HEK293 (cell line): Measurements from ENCODE around the gene MRTFA.

Source experiments
- CTCF ChIA-PET: fragments of 350-600 bp; formaldehyde crosslinking; extraction: SDS; loops from one replicate; lab custom pipeline; 2021; ENCODE audit warnings: antibody characterized with exemption; lab: Yijun Ruan, JAX
- POLR2A ChIA-PET: fragments of 300-600 bp; formaldehyde crosslinking; extraction: SDS; loops from one replicate; lab custom pipeline; 2020; ENCODE audit warnings: antibody characterized with exemption, inconsistent platforms; lab: Yijun Ruan, JAX
- H3K27ac ChIP-seq: fragments of 200-500 bp; sonication (Bioruptor generic); 2 replicates; pipeline ENCODE4 v1.5.1; 2014; ENCODE audit warnings: low read depth, low read length, control low read depth, inconsistent platforms; ENCODE audit errors: extremely low read depth
- H3K36me3 ChIP-seq, 2 experiments: fragments of 200-500 bp in 1 of 2; sonication (Bioruptor generic) in 1 of 2; 1 replicate in 1 of 2; 2 replicates in 1 of 2; pipeline ENCODE4 v1.5.1; 2014 to 2017; ENCODE audit warnings: inconsistent platforms in 2 of 2, low read length in 2 of 2; ENCODE audit not compliant: control insufficient read depth in 2 of 2, insufficient read depth in 1 of 2
- H3K4me1 ChIP-seq: fragments of 200-500 bp; sonication (Bioruptor generic); 2 replicates; pipeline ENCODE4 v1.5.1; 2014; ENCODE audit warnings: mild to moderate bottlenecking, low read length, inconsistent platforms; ENCODE audit not compliant: control insufficient read depth, insufficient read depth
- H3K4me3 ChIP-seq: 2 replicates; pipeline ENCODE4 v1.5.1; 2011; ENCODE audit warnings: low read depth, mild to moderate bottlenecking, control low read depth, low read length, moderate library complexity
- H3K9me3 ChIP-seq: fragments of 200-500 bp; sonication (Bioruptor generic); 2 replicates; pipeline ENCODE4 v1.5.1; 2014; ENCODE audit warnings: low read depth, low read length, inconsistent platforms; ENCODE audit not compliant: control insufficient read depth, insufficient read depth
- KLF1 ChIP-seq: fragments of 450-650 bp; formaldehyde crosslinking; IDR thresholded peaks from 2 replicates; pipeline ENCODE4 v1.5.1; 2016; ENCODE audit warnings: missing biosample characterization, missing genetic modification characterization
- PRDM1 ChIP-seq: fragments of 450-650 bp; formaldehyde crosslinking; IDR thresholded peaks from 2 replicates; pipeline ENCODE4; 2016; ENCODE audit warnings: missing biosample characterization, missing genetic modification characterization
- ZNF121 ChIP-seq: fragments of 450-650 bp; formaldehyde crosslinking; IDR thresholded peaks from 2 replicates; pipeline ENCODE4 v1.5.1; 2016; ENCODE audit warnings: missing biosample characterization, missing genetic modification characterization
- ZNF292 ChIP-seq: fragments of 450-650 bp; formaldehyde crosslinking; IDR thresholded peaks from 2 replicates; pipeline ENCODE4 v1.5.1; 2016; ENCODE audit warnings: low read depth, missing biosample characterization, missing genetic modification characterization, borderline replicate concordance
- ZNF580 ChIP-seq: fragments of 450-650 bp; formaldehyde crosslinking; IDR thresholded peaks from 2 replicates; pipeline ENCODE4 v1.5.1; 2016; ENCODE audit warnings: missing biosample characterization, missing genetic modification characterization
- ZNF654 ChIP-seq: fragments of 450-650 bp; formaldehyde crosslinking; IDR thresholded peaks from 2 replicates; pipeline ENCODE4 v1.5.1; 2016; ENCODE audit warnings: low read depth, missing biosample characterization, missing genetic modification characterization
- ZSCAN5A ChIP-seq: fragments of 450-650 bp; formaldehyde crosslinking; IDR thresholded peaks from 2 replicates; pipeline ENCODE4 v1.5.1; 2016; ENCODE audit warnings: missing biosample characterization, missing genetic modification characterization

MRTFA gene

DNA sequence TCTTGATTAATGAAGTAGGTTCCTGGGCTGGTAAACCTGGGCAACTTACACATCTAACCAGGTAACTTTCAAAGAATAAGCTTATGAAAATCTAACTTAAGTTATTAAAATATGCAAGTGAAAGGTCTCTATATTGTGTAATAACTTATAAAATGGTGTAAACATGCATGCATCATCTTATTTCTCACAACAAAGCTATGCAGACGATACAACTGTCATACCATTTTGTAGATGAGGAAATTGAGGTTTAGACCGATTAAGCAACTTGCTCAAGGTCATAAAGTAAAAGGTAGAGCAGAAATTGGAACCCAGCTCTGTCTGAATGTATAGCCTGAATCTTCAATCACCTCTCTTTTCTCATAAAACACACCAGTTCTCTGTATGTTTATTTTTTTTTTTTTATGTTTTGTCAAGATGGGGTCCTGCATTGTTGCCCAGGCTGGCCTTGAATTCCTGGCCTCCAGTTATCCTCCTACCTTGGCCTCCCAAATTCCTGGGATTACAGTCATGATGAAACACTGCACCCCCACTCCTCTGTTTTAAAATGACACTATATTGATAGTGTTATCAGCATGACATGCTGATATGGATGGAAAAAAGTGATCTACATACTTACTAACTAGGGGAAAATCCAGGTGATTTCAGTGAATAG, 156.5 kb downstream of the MRTFA start:
- TF ChIP-seq ZNF580: no peak
- TF ChIP-seq ZNF121 (tag by site-specific recombination): 0 out of 2 replicates have a peak, but pooled peaks have one; percentile 43
- Histone ChIP-seq H3K4me3 (no peak overlapping the region), H3K27ac (no peak overlapping the region), H3K4me1 (peaks cover 3% of the 10 kb centered on the region; the same call in 1 of the 2 replicates), H3K36me3 (no peaks in the 10 kb centered on the region; a peak in 1 of 3 replicates), H3K9me3 (no peaks in the 10 kb centered on the region)
- CTCF ChIA-PET: interaction anchor here (0.6 to 1.9 kb wide), 9 partner anchors 8 to 165 kb away, joined by 3 to 20 read pairs (median 4); no protein-coding TSS in a partner anchor
- POLR2A ChIA-PET: no interaction called here

- Histone ChIP-seq H3K9me3 (no peaks in the 10 kb centered on the region), H3K36me3 (no peaks in the 10 kb centered on the region; a peak in 1 of 3 replicates), H3K4me3 (no peak overlapping the region), H3K4me1 (peaks cover 3% of the 10 kb centered on the region; the same call in 1 of the 2 replicates), H3K27ac (no peak overlapping the region)
- ChIA-PET CTCF (interaction anchor here (0.6 to 1.9 kb wide), 9 partner anchors 9 to 166 kb away, joined by 3 to 20 read pairs (median 4); no protein-coding TSS in a partner anchor), POLR2A (no interaction called here)
- 0 out of 2 replicates have a peak, but pooled peaks have one; percentile 13 for TF ChIP-seq ZNF654 (tag by site-specific recombination)
- 0 out of 2 replicates have a peak, but pooled peaks have one; percentile 18 for TF ChIP-seq KLF1 (tag by site-specific recombination)
- no peak for TF ChIP-seq ZNF292 (tag by site-specific recombination)
Observed at GRCh38 chr22:40479126-40479800, 157.3 kb downstream of the MRTFA start.

- Histone ChIP-seq H3K4me3 (no peak overlapping the region), H3K27ac (no peak overlapping the region), H3K36me3 (no peaks in the 10 kb centered on the region; a peak in 1 of 3 replicates), H3K4me1 (peaks cover 3% of the 10 kb centered on the region; the same call in 1 of the 2 replicates), H3K9me3 (no peaks in the 10 kb centered on the region)
- ChIA-PET POLR2A (no interaction called here), CTCF (interaction anchor here (0.6 to 1.9 kb wide), 8 partner anchors 10 to 167 kb away, joined by 3 to 20 read pairs (median 6); no protein-coding TSS in a partner anchor)
- TF ChIP-seq ZSCAN5A: no peak
Observed at GRCh38 chr22:40478338-40479125, 158.0 kb downstream of the MRTFA start.

DNA sequence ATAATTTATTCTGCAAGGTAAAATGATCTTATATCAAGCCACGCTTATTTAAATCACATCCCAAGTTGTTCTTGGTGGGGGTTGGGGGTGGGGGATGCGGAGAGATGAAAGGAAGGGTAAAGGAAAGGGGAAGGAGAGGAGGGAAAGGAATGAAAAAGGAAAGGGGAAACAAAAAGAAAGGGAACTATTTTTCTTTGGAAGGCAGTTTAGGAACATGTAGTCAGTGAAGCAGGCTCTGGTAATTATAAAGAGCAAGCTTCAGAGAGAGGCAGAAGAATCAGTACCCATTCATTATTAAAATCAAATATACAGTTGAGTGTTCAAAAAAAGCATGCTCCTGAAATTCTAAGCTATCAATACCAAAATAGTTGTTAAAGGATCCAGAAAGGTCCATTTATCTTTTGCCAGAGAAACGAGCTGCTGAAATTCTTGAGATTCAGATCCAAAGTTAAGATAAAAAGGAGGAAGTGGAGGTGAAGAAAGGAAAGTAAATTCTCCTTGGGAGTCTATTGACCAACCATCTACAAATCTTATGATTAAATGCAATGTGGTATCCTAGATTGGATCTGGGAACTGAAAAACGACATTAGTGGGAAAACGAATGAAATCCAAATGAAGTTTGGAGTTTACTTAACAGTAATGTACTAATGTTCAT, 158.7 kb downstream of the MRTFA start:
- no peak overlapping the region for H3K27ac ChIP-seq
- peaks cover 3% of the 10 kb centered on the region; the same call in 1 of the 2 replicates for H3K4me1 ChIP-seq
- CTCF ChIA-PET: interaction anchor here (0.5 to 1.1 kb wide), 4 partner anchors 10 to 290 kb away, joined by 3 read pairs; no protein-coding TSS in a partner anchor
- no peaks in the 10 kb centered on the region for H3K9me3 ChIP-seq
- POLR2A ChIA-PET: no interaction called here
- TF ChIP-seq ZSCAN5A (no peak), PRDM1 (tag by site-specific recombination) (peak; percentile 93)
- H3K4me3 ChIP-seq: no peak overlapping the region
- H3K36me3 ChIP-seq: no peaks in the 10 kb centered on the region; a peak in 1 of 3 replicates
